Measurements from ENCODE around the gene CACNA2D2. TPM values are rescaled to one million over a fixed set of nuclear protein-coding genes. Genes with fewer than 3 reads are reported as not detected.

CACNA2D2 gene
- total RNA-seq, 1 donor from 2014 or later = 2.5 TPM

GRCh38 chr3:50382722-50383121, 120.7 kb downstream of the CACNA2D2 start:
- no peak overlapping the region for H3K27ac ChIP-seq
- no peaks in the 10 kb centered on the region for H3K9me3 ChIP-seq
- no peak for TF ChIP-seq CTCF (IDR thresholded peaks at IDR 0.05)
- no peak for TF ChIP-seq POLR2A (IDR thresholded peaks at IDR 0.05)
- TF ChIP-seq POLR2AphosphoS5 (IDR thresholded peaks at IDR 0.05; ENCODE audit: insufficient read depth in 1 of 2, low read depth in 1 of 2) = no peak
- no peak for DNase-seq (ENCODE audit: extremely low spot score in 2 of 2)
- H3K36me3 ChIP-seq = no peaks in the 10 kb centered on the region
- H3K4me1 ChIP-seq = no peaks in the 10 kb centered on the region
- H3K4me3 ChIP-seq = no peak overlapping the region
- no peaks in the 10 kb centered on the region for H3K27me3 ChIP-seq
- intact Hi-C loops (cut with DNase I) = no loop called here

GRCh38 chr3:50381383-50381782, 122.1 kb downstream of the CACNA2D2 start:
- Histone ChIP-seq H3K4me1 (no peaks in the 10 kb centered on the region), H3K4me3 (no peak overlapping the region), H3K27ac (no peak overlapping the region), H3K9me3 (no peaks in the 10 kb centered on the region), H3K27me3 (no peaks in the 10 kb centered on the region), H3K36me3 (no peaks in the 10 kb centered on the region)
- intact Hi-C loops (cut with DNase I) = no loop called here
- no peak for DNase-seq (ENCODE audit: extremely low spot score in 2 of 2)
- TF ChIP-seq POLR2AphosphoS5 (IDR thresholded peaks at IDR 0.05; ENCODE audit: insufficient read depth in 1 of 2, low read depth in 1 of 2) (no peak), POLR2A (IDR thresholded peaks at IDR 0.05) (no peak), CTCF (IDR thresholded peaks at IDR 0.05) (no peak)

DNA sequence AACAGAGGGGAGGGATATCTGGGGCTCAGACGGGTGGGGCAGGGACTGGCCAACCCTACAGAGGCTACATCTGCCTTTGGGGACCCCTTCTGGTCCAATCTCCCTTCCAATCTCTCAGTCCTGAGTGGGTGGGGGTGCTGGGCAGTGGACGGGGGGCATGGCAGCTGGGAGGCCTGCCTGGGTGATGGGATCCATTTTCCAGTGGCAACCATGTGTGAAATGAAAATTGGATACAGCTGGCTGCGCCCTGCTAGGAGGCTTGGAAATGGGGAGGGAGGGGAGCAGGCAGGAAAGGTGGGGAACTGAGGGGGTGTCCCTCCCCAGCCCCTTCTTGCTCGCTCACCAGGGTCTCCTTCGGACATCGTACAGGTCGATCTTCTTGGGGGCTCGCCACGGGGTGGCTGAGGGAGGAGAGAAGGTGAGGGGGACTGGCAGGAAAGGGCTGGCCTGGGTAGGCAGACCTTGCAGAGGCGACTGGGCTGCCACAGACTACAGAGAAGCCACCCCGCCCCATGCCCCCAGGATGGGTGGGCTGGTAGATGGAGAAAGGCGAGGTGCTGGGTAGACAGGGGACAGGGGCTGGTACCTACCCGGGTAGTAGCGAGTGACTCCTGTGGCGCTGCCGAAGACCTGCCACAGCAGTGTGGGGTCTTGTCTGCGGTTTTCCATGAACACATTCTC, 122.9 kb downstream of the CACNA2D2 start:
- no peak for DNase-seq (ENCODE audit: extremely low spot score in 2 of 2)
- H3K4me3 ChIP-seq = no peak overlapping the region
- TF ChIP-seq POLR2AphosphoS5 (IDR thresholded peaks at IDR 0.05; ENCODE audit: insufficient read depth in 1 of 2, low read depth in 1 of 2) = no peak
- no peak for TF ChIP-seq CTCF (IDR thresholded peaks at IDR 0.05)
- no peak for TF ChIP-seq POLR2A (IDR thresholded peaks at IDR 0.05)
- no peak overlapping the region for H3K27ac ChIP-seq
- intact Hi-C loops (cut with DNase I) = no loop called here
- no peaks in the 10 kb centered on the region for H3K27me3 ChIP-seq
- H3K9me3 ChIP-seq = no peaks in the 10 kb centered on the region
- H3K4me1 ChIP-seq = no peaks in the 10 kb centered on the region
- no peaks in the 10 kb centered on the region for H3K36me3 ChIP-seq

DNA sequence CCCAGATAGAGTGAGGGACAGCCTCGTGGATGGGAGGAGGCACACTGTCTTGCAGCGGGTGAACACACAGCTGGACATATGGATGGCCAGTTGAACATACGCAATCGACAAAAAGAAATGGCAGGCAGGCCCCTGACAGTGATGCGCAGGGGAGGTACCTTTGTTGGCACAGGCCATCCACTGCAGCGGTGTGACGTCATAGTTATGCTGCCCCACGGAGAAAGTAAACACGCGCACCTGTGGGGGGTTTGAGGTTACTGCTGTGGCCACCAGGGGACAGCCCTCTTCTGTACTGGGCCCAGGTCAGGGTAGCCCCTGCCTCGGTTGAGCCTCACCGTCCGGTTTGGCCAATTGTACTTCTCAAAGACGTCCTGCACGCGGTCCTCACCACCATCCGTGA, 124.7 kb downstream of the CACNA2D2 start:
- Histone ChIP-seq H3K9me3 (no peaks in the 10 kb centered on the region), H3K27ac (no peak overlapping the region), H3K4me1 (no peaks in the 10 kb centered on the region), H3K36me3 (no peaks in the 10 kb centered on the region), H3K4me3 (no peak overlapping the region), H3K27me3 (no peaks in the 10 kb centered on the region)
- DNase-seq (ENCODE audit: extremely low spot score in 2 of 2) = no peak
- intact Hi-C loops (cut with DNase I) = no loop called here
- no peak for TF ChIP-seq POLR2A (IDR thresholded peaks at IDR 0.05)
- TF ChIP-seq CTCF (IDR thresholded peaks at IDR 0.05) = no peak
- TF ChIP-seq POLR2AphosphoS5 (IDR thresholded peaks at IDR 0.05; ENCODE audit: insufficient read depth in 1 of 2, low read depth in 1 of 2) = no peak

GRCh38 chr3:50378024-50378423, 125.4 kb downstream of the CACNA2D2 start:
- TF ChIP-seq POLR2AphosphoS5 (IDR thresholded peaks at IDR 0.05; ENCODE audit: insufficient read depth in 1 of 2, low read depth in 1 of 2) = no peak
- TF ChIP-seq CTCF (IDR thresholded peaks at IDR 0.05) = no peak
- no peak for TF ChIP-seq POLR2A (IDR thresholded peaks at IDR 0.05)
- no peak for DNase-seq (ENCODE audit: extremely low spot score in 2 of 2)
- intact Hi-C loops (cut with DNase I) = no loop called here

More at GRCh38 chr3:50378024-50378423, 125.4 kb downstream of the CACNA2D2 start:
- Histone ChIP-seq H3K36me3 (no peaks in the 10 kb centered on the region), H3K27ac (no peak overlapping the region), H3K4me3 (no peak overlapping the region), H3K9me3 (no peaks in the 10 kb centered on the region), H3K27me3 (no peaks in the 10 kb centered on the region), H3K4me1 (no peaks in the 10 kb centered on the region)
